GM19328 (cell line): ENCODE data around the gene HDAC1.
"Not testable (repeated sequence)": the region's sequence is repeated elsewhere in the genome, so short reads cannot be mapped to it uniquely, and the experiment has no call there.

Experiments
- ATAC-seq: cut with Tn5 transposase; IDR thresholded peaks from one replicate; pipeline ENCODE4 v1.9.1; 2021; ENCODE audit warnings: mild to moderate bottlenecking, moderate library complexity; ENCODE audit not compliant: unreplicated experiment

Gene HDAC1

DNA sequence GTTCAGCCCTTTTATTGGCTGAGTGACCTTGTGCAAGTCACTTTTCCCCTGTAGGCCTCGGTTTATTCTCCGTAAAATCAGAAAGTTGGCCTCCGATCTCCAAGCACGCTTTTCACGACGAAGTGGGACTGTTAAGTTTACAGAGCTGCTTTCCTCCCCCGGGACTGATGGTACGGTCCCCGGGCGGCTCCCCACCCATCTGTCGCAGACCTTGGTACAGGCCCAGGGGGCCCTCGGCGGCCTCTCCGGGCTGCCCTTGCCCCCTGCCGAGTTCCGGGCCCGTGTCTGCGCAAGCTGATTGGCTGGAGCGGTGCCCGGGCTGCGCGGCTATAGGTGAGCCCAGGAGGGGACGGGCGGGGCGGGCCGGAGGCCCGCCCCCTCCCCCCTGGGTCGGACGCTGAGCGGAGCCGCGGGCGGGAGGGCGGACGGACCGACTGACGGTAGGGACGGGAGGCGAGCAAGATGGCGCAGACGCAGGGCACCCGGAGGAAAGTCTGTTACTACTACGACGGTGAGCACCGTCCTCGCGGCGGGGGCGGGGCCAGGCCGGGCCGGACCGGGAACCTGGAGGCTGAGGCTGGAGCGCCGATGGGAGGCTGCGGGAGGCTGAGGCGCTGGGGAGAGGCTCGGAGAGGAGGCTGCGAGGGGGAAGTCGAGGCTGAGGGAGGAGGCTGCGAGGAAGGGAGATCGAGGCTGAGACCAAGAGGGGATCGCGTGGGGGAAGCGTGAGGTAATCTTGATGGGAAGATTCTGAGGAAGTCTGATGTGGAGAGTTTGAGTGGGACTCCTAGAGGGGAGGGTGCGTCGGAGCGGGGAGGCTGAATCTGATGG, at the start of gene HDAC1:
HDAC1 (plus strand) TSS at position 376 of the 831 bp plus-strand sequence; CDS start at position 463, 87 bp downstream.
- ATAC-seq, result peak; percentile 97

DNA sequence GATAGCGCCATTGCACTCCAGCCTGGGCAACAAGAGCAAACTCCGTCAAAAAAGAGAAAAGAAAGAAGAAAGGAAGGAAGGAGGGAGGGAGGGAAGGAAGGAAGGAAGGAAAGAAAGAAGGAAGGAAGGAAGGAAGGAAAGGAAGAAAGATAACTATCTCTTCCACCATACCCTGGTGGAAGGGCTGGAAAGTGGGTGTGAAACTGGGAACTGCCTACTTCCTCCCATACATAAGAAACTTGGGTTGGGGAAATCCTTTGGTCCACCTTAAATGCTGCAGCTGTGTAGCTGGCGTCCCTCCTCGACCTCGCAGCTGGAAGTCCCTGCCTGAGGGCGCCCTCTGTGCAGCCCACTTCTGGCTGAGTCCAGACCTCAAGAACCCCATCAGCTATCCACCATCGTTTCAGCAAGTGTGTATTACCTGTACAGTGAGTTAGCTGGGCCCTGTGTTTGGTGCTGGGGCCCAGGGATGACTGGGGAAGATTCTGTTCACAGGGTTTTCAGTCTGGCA, 49.5 kb upstream of the HDAC1 start:
- no peak for ATAC-seq

DNA sequence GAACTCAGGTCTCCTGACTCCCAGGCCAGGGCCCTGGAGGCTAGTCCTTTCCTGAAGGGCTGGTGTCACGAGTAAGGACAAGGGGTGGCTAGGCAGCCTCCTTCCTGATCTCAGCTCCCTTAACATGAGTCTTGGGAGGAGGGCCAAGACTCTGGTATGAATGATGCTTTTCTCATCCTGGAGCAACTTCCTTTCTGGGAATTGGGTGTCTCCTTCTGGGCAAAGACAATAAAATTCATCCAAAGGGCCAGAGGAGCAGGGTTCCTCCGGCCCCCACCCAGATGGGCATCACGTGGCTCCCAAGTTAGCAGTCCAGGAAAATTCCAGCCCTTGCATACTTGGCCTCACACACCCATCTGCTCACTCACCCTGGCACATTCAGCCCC, 45.0 kb upstream of the HDAC1 start, which contains the start of gene FAM167B:
FAM167B (plus strand) TSS at position 335 of the 386 bp plus-strand sequence. CDS start 200 bp downstream, outside the sequence.
- no peak for ATAC-seq

DNA sequence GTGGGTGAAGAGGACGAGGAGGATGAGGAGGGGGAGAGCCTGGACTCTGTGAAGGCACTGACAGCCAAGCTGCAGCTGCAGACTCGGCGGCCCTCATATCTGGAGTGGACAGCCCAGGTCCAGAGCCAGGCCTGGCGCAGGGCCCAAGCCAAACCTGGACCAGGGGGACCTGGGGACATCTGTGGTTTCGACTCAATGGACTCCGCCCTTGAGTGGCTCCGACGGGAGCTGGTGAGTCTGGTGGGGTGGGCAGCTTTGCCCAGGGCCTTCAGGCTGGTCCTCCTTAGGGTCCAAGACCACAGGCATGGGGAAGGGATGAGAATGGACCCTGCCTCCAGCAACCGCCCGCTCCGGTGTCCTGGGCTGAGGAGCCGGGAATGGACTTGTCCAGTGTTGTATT, 44.4 kb upstream of the HDAC1 start:
- ATAC-seq, result no peak

DNA sequence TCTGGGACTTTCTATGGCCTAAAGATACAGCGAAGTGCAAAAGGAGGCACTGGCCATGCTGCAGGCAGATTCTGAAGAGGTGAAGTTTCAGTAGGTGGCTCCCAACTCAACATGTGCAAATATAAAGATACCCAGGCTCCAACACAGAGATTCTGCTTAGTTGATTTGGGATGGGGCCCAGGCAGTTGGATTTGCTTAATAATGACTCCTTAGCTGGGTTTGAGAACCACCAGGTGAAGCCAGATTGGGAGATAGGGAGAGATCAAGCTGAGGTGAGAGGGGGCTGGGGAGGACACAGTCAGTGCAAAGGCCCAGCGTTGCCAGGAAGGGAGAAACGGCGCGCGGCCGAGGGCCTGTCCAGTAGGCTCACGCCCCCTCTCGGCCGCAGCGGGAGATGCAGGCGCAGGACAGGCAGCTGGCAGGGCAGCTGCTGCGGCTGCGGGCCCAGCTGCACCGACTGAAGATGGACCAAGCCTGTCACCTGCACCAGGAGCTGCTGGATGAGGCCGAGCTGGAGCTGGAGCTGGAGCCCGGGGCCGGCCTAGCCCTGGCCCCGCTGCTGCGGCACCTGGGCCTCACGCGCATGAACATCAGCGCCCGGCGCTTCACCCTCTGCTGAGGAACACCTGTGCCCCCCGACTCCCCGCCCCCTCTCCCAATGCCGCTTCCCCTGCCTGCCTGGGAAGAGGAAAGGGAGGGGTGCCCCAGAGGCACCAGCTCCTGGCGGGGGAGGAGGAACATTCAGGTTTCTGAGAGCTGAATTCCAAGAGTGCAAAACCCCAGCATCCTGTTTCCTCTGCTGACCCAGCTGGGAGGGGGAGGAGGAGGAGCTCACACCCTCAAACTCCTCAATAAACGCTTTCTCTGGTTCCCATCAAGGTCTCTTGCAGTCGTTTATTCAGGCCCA, 43.6 kb upstream of the HDAC1 start:
- ATAC-seq, result peak; percentile 37

DNA sequence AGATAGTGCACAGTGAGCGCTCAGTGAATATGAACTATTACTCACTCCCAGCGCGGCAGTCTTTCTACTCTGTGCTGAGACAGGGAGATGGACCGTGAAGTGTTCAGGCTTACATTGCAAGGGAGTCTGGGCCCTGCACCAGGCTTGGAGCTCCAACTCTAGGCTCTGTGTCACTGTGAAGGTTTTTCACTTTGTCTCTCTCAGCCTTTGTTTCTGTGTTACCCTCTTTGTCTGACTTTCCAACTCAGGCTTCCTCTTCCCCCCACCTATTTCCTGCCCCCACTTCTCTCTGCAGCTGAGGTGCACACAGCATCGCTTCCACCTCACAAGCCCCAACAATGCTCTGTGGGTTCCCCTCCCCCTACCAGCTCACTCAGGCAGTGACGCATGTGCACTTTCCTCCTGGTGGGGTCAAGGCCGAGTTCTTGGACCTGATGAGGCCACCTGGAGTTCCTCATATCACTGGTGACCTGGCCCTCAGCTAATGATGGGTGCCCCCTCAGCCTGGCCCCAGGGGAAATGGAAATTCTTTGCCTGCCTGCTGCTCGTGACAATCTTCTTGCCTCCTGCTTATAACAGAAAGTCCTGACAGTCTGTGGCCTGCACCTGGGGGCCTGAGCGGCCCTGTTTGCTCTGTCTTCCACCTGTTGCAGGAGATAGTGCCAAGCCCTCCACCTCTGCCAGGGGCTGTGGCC, 41.9 kb upstream of the HDAC1 start:
- peak; percentile 46 for ATAC-seq

DNA sequence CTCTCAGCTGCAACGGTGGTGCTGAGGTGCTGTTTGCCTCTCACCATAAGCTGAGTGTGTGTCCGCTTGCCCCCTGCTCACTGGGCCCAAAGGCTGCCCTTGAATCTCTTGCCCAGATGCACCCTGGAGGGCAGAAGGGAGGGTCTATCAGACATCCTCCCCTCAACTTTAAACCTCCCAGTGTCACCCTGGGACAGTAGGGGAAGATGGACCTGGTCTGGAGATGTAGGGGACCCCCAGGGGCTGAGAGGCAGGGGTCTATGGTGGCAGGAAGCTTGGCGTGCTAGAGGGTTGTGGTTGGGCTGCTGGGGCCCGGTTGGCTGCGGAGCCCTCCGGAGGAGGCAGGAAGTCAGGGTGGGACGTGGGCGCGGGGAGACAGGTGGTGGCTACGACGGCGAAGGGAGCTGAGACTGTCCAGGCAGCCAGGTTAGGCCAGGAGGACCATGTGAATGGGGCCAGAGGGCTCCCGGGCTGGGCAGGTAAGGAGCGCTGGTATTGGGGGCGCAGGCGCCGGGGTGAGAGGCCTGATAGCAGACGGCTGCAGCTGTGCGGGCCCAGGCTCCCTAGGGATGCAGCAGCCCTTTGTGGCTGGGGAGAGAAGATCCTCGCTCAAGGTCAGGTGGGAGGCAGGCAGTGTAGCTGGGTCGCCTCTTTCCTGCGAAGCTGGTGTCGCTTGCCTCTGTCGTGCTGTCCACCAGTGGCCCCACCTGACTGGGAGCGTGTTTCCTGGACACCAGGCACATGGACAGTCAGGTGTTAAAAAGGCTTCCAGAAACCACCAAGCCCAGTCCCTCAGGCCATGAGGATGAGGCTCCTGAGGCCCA, 40.8 kb upstream of the HDAC1 start, which contains the start of gene LCK:
LCK (plus strand) TSS at position 373 of the 824 bp plus-strand sequence. CDS start 23,065 bp downstream, outside the sequence.
- no peak for ATAC-seq

DNA sequence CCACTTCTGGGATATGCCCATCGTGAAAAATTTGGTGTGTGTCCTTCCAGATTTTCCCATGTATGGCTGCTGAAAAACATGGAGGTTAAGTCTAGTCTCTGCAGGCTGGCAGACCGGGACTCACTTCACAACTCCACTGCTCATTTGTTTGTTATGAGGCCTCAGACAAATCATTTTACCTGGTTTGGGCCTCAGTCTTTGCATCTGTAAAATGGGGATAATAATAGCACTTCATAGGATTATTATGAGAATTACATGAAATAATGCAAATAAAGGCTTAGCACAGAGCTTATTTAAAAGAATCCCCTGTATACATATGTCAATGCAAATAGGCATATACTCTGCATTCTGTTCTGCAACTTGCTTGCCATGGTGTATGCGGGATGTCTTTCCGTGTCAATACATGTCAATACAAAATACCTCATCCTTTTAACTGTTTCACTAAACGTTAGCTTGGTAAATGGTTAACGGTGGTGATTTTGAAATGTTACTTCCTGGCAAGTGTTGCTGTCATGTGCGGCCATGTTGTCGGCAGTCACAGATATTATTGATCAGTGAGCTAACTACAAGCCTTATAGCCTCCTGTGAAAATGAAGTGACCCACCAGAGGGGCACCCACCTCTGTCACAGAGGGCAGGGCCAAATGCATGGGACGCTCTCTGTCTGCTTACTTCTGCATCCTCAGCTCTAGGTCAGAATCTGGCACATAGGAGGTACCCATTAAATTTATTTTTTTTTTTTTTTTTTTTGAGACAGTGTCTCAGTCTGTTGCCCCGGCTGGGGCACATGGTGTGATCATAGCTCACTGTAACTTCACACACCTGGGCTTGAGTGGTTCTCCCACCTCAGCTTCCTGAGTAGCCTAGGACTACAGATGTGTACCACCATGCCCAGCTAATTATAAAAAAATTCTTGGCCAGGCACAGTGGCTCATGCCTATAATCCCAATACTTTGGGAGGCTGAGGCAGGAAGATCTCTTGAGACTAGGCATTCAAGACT, 36.5 kb upstream of the HDAC1 start:
- no peak for ATAC-seq

DNA sequence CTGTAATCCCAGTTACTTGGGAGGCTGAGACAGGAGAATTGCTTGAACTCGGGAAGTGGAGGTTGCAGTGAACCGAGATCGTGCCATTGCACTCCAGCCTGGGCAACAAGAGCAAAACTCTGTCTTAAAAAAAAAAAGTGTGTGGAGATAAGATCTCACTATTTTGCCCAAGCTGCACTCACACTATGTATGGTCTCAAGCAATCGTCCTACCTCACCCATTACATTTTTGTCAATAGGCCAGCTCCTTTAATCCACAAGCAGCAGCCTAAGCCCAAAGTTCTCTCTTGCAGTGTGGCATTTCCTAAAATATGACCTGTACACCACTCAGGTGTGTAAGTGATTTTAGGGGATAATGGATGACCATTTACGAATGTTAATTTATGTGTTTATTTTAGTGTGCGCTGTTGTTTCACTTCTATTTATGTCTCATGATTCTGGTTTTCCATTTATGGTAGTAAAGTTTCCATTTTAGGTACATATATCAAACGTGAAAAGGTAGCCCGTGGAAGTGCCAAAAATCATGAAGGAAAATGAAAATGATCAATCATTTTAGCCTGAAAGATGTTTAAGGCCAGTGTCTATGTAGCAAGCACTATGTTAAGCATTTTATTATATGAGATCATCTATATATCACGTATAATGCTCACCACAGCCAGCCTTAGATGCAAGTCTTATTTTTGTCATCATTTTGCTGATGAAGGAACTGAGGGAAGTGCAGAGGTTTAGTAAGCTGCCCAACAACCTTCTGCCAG, 35.2 kb upstream of the HDAC1 start:
- ATAC-seq, result no peak

DNA sequence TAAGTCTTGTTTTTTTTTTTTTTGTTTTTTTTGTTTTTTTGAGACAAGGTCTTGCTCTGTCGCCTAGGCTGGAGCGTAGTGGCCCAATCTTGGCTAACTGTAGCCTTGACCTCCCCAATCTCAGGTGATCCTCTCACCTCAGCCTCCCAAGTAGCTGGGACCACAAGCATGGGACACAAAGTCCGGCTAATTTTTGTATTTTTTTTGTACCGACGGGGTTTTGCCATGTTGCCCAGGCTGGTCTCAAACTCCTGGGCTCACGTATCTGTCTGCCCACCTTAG, 34.7 kb upstream of the HDAC1 start:
- no peak for ATAC-seq

DNA sequence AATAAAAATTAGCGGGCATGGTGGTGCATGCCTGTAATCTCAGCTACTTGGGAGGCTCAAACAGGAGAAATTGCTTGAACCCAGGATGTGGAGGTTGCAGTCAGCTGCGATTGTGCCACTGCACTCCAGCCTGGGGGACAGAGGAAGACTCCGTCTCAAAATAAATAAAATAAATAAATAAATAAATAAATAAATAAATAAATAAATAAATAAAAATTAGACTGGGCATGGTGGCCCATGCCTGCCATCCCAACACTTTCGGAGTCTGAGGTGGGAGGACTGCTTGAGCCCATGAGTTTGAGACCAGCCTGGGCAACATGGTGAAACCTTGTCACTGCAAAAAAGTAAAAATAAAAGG, 28.7 kb upstream of the HDAC1 start:
- ATAC-seq, result not testable (repeated sequence)

DNA sequence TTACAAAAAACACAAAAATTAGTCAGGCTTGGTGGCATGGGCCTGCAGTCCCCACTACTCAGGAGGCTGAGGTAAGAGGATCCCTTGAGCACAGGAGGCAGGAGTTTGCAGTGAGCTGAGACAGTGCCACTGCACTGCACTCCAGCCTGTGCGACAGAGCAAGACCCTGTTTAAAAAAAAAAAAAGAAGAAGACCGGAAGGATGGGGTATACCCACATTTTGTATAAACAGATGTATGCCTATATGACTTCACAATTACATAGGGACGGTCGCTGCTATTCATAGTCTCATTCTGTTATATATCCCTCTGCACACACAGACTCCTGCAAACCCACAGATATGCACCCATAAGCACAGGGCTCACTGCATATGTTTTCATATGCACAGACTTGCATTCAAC, 28.1 kb upstream of the HDAC1 start:
- no peak for ATAC-seq

DNA sequence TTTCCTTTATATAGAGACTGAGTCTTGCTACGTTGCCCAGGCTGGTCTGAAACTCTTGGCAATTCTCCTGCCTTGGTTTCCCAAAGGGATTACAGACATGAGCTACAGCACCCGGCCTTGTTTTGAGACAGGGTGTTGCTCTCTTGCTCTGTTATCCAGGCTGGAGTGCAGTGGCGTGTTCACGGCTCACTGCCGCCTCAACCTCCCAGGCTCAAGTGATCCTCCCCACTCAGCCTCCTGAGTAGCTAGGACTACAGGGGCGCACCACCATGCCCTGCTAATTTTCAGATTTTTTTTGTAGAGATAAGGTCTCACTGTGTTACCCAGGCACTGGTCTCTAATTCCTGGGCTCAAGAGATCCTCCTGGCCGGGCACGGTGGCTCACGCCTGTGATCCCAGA, 26.0 kb upstream of the HDAC1 start:
- ATAC-seq, result no peak

DNA sequence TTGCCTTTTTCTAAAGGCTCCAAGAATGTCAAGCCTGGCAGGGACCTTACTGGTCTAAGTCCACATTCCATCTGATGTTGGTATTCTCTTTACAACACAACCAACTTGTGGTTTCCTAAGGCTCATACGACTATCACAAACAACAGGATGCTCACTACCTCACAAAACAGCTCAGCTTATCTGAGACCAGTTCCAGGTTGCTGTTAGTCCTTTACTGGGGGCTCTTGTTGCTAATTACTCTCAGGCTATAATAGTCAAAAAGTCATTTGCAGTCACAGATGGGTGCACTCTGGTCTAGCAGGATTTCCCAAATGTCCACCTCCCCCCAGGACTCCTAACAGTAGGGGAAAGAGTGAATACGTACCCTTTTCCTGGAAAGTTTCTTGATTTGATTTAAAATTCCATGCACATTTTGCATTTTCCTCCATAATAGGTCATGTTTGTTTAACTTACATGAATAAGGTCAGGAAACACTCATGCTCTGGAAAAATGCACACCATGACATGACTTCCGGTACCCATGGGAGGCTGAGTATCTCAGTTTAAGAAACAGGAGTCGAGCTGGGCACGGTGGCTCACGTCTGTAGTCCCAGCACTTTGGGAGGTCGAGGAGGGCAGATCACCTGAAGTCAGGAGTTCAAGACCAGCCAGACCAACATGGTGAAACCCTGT, 24.8 kb upstream of the HDAC1 start:
- no peak for ATAC-seq

DNA sequence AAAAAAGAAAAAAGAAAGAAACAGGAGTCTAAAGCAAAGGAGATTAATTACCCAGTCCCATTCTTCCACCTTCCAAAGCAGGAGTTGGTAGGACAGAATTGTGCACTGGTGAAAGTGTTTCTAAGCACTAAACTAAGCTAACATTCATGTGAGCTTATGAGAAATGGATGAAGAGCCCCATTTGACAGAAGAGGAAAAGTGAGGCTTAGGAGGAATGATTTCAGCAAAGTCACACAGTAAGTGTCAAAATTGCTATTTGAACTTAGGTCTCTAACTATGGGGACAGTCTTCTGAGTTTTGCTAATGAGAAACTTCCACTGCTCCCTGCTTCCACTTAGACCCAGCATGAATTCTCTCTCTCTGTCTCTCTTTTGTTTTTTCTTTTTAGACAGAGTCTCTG, 22.1 kb upstream of the HDAC1 start:
- no peak for ATAC-seq

DNA sequence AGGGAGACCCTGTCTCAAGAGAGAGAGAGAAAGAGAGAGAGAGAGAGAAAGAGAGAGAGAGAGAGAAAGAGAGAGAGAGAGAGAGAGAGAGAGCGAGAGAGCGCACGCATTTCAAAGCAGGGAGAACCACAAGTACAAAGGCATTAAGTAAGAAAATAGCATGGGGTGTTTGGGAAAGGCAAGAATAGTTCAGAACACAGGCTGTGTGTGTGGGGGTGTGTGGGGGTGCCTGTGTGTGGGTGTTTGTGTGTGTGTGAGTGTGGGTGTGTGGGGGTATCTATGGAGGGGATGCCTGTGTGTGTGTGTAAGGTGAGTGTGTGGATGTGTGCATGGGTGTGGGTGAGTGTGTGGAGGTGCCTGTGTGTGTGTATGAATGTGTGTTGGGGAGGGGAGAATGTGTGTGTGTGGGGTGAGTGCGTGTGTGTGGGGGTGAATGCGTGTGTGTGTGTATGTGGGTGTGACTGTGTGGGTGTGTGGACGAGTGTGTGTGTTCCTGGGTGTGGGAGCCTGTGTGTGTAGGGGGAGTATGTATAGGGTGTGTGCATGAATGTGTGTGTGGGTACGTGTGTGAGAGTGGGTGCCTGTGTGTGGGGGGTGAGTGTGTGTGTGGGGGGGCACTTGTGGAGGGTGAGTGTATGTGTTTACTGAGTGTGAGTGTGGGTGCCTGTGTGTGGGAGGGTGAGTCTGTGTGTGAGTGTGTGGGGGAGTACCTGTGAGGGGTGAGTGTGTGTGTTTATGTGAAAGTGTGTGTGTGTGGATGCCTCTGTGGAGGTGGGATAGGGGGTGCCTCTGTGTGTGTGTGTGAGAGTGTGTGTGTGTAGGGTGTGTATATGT, 19.1 kb upstream of the HDAC1 start:
- no peak for ATAC-seq
